HK-2 (cell line): ENCODE data around the gene FLNB.
A peak's percentile ranks its signal among the peaks of the same experiment; 100 is the strongest.

Source experiments
- DNase-seq: peaks from one replicate; pipeline ENCODE4 v3.0.0-alpha.2; 2018; ENCODE audit not compliant: unreplicated experiment

The FLNB gene

DNA sequence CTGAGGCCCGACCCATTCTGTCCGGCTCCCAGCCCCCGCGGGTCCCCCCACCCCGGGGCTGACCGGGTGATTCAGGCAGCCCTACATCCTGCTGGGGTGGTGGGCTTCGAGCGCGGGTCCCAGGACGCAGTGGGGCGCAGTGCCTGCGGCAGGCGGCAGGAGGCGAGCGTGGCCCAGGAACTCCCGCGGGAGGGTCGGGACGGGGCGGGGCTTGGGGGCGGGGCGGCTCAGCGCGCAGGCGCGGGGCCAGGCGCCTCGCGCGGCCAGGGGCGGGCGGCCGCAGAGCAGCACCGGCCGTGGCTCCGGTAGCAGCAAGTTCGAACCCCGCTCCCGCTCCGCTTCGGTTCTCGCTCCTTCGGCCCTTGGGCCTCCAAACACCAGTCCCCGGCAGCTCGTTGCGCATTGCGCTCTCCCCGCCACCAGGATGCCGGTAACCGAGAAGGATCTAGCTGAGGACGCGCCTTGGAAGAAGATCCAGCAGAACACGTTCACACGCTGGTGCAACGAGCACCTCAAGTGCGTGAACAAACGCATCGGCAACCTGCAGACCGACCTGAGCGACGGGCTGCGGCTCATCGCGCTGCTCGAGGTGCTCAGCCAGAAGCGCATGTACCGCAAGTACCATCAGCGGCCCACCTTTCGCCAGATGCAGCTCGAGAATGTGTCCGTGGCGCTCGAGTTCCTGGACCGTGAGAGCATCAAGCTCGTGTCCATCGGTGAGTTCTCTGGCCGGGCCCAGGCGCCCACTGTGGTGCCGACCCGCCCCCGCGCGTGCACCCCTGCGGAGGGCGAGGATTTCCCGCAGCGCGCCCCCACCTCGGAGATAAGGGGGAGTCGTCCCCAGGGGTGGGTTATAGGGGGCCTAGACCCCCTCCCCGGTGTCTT is at the start of gene FLNB:
TSS of gene FLNB (plus strand) at position 282 of the 885 bp plus-strand sequence. CDS start at position 425, 143 bp downstream.
- peak; percentile 82 for DNase-seq

DNA sequence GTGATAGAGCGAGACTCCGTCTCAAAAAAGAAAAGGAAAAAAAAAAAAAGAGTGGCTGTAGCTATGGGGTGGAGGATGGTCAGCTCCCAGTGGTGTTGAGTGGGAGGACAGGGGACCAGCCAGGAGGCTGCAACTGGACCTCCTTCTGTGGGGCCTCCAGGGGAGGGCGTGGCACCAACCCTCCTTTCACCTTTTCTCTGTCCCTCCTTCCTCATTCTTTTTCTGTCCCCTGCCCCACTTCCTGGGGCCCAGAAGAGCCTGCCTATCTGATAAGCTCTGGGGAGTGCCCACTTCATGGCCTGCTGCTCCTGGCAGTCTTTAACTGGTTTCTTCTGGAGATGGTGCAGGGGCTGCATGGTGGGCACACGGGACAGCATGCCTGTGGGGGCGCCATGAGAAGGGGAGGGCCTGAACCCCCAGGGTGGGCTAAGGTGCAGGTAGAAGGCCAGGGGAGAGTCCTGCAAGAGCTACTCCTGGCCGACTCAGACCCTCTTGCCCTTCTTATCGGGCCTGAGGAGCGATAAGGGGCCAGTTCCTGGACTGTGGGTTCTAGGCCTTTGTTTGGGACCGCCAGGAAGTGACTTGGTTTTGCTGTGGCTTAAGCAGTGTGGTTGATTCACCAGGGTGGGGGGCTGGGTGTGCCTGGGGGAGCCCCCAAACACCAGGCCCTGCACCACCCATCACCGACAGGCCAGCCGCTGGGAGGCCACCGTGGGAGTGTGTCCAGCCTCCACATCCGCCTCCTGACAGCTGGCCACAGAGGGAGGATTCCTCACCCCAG is 49.4 kb upstream of the FLNB start:
- no peak for DNase-seq

DNA sequence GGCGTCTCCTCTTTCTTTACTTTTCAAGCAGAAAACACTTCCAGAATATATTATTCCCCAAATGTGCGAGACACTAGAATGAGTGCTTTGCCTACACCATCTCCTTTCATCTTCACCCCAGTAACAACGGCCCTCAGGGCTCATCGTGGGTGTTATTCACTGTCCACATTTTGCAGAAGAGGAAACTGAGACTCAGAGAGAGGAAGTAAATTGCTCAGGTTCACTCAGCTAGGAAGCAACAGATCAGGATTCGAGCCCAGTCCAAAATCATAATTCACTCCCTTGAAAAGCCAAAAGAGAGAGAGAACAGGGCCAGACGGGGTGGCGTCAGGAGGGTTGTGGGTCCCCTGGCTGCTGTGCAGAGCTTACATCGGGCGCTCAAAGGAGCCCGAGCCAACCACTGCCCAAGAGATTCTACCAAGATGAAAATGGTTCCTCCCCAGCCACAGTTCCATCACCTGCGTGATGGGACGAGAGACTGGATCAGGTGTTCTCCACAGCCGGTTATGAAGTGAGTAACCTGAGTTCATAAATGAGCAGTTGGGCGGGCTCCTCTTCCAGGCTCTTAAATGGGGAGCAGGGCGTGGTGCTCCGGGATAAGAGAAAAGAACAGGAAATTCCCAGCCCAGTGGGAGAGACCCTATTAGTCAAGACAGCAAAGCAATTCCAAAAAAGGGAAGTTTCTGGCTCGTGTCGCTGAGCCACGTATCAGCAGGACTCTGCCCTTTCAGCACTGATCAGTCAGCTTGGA is 48.6 kb upstream of the FLNB start:
- DNase-seq = peak; percentile 13

- peak; percentile 7 for DNase-seq
Observed at GRCh38 chr3:57960174-57960505, 48.1 kb upstream of the FLNB start.

GRCh38 chr3:57961177-57961827 is 46.9 kb upstream of the FLNB start:
- DNase-seq = no peak

DNA sequence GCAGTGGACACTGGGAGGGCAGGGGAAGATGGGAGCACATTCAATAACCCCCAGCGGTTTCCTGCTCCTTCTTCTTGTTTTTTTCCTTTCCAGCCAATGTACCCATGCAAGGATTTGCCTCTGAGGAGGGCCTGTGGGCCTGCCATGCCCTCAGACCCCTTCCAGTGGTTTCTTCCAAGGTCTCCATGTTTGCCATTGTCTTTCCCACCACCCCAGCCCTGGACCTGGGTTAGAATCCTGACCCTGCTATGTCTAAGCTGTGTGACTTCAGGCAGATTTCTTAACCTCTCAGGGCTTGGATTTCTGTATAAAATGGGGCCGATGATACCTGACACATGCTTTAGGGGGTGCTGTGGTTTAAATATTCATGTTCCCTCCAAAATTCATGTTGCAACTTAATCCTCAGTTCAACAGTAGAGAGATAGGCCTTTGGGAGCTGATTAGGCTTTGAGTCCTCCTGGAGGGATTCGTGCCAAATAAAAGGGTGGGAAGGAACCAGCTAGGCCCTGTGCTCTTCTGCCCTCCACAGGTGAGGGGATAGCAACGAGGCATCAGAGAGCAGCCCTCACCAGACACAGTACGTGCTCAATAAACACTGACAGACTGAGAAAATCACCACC is 46.3 kb upstream of the FLNB start:
- no peak for DNase-seq

DNA sequence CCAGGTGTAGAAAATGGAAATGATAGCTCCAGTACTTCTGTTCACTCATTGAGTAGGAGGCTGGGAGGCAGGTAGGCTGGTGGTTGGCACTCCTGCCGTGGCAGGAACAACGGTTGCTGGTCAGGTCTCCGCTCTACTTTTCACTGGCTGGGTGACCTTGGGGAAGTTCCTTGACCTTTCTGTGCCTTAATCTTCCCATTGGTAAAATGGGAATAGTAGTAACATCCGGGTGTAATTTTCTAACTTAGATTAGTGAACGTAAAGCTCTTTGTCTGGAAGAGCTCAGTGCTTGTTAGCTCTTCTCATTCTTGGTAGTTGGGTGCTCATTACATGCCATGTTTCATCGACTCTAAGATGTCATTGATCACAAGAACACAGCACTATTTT is 45.8 kb upstream of the FLNB start:
- DNase-seq = no peak

- no peak for DNase-seq
Observed at GRCh38 chr3:57963811-57964346, 44.3 kb upstream of the FLNB start.

DNA sequence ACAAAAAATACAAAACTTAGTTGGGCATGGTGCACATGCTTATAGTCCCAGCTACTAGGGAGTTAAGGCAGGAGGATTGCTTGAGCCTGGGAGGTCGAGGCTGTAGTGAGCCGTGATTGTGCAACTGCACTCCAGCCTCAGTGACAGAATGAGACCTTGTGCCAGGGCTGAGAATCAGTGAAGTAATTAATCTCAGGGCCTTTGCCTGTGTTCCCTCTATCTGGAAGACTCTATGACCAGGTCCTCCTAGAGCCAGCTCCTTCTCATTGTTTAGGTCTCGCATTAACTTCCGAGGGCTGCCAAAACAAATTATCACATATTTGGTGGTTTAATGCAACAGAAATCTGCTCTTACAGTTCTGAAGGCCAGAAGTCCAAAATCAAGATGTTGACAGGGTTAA is 41.4 kb upstream of the FLNB start:
- DNase-seq = no peak

- DNase-seq = no peak
Observed at GRCh38 chr3:57967590-57967989, 40.6 kb upstream of the FLNB start.

DNA sequence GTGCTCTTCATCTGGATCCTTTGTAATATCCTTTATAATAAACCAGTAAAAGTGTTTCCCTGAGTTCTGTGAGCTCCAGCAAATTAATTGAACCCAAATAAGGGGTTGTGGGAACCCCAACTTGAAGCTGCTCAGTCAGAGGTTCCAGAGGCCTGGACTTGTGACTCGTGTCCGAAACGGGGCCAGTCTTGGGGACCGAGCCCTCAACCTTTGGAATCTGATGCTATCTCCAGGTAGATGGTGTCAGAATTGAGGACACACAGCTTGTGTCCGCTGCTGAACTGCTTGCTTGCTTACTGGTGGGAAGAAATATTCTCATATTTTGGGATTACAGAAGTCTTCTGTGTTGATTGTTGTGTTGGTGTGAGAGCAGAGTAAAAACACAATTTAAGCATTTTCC is 39.7 kb upstream of the FLNB start:
- DNase-seq = no peak

GRCh38 chr3:57971975-57972374 is 36.2 kb upstream of the FLNB start:
- no peak for DNase-seq

DNA sequence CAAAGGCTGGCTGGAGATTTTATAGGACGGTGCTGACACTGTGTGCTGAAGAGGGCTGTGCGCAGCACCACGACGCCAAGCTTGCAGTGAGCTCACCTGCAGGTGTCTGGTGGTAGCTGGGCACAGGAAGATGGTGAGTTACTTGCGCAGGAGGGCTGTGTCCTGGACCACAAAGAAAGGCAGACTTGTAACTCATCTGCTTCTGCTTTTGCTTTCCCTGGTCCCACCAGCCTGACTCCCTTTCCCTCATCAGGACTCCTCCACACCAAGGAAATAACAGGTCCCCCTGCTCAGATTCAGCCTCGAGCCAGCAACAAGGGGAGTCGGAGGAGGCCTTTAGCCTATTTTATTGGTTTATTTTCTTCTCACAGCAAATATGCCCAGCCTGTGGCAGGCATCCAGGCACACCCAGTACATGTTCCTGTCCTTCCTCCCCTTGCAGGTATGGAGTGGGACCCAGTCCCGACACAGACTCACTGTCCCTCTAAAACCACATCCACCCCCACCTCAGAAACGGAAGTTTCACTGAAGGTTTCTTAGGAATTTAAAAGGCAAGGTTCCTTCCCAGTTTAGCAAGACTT is 35.6 kb upstream of the FLNB start:
- no peak for DNase-seq

DNA sequence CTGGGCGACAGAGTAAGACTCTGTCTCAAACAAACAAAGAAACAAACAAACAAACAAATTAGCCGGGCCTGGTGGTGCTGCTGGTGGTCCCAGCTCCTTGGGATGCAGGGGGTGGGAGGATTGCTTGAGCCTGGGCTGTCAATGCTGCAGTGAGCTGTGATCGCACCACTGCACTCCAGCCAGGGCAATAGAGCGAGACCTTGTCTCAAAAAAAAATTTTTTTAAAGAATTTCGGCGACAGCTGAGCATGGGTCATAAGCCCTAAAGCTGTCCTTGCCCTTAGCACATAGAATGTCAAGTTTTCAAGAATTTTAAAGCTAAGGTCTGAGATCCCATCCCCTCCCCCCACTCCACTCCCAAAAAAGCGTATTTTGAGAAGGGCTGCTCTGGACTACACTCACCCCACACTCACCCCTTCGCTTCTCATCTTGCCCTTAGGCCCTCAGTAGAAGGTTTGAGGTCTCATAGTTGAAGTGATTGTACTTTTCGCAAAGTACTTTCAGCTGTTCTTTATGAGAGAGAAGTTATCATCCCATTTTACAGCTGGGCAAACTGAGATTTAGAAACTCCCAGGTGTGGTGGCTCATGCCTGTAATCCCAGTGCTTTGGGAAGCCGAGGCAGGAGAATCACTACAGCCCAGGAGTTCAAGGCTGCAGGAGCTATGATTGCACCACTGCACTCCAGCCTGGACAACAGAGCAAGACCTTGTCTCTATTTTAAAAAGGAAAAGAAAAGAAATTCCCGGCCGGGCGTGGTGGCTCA is 34.3 kb upstream of the FLNB start:
- no peak for DNase-seq

DNA sequence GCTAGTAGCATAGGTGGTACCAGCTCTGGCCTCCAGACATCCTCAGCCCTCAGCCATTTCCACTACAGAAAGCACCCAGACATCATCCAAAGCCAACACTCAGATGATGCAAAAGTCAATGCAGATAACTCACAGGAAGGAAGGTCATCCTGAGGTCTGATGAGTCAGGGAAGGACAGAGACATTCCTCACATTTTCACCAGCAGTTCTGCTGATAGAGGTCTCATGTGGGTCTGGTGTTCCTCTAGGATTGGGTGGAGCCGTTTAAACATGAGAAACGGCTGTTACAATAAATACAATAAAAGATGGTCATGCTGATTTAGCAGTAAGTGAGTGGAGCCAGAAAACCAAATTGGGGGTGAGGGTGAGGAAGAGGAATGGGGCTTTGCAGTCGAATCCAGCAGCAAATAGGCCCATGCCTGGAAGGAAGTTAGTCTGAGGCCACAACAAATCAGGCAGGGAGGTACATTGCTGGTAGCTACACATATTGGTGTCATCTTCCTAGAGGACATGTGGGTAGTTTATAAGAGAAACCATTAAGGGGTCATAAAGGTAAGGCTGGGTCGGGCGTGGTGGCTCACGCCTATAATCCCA is 33.3 kb upstream of the FLNB start:
- DNase-seq = peak; percentile 61

DNA sequence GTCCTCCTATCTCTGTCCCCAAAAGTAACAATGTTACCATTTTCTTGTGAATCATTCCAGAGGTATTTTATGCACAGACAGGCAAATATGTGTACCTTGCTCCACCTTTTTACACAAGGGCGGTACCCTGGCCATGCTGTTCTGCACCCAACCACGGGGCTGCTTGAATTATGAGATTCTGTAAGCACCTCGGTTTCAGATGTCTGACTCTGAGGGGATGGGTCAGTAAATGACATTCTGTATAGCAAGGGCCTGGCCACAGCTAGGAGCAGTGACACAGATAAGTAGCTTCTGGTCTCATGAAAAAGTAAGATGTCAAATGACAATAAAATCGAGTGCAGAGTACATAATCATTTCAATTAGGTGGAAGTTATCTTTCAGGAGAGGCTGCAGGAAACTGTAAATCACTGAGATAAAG is 30.4 kb upstream of the FLNB start:
- DNase-seq = peak; percentile 45

- peak; percentile 13 for DNase-seq
Observed at GRCh38 chr3:57978316-57978715, 29.9 kb upstream of the FLNB start.

DNA sequence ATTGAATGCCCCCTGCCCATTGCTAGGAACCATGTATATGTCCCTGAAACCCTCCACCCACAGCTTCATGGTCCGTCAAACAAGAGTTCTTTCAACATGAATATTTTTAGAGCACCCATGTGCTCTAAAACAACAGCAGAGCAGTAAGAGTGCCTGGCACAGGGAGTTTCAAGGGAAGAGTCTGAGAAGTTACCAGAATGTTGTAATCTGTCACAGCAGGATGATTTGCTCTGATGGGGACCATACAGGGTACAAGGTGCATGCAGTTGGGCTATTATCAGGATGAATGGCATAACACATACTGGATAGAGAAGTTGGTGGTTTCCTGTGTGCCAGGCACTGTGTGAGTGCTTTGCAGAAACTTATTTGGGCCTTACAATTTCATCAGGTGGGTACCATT is 27.8 kb upstream of the FLNB start:
- no peak for DNase-seq

- DNase-seq = no peak
Observed at GRCh38 chr3:57981483-57982087, 26.6 kb upstream of the FLNB start.
